GM12865 (cell line): ENCODE measurements around the gene SENP6.

Experiments used
- DNase-seq: peaks from one replicate; pipeline ENCODE4 v3.0.0; 2010; ENCODE audit warnings: low read depth
- H3K4me3 ChIP-seq: 2 replicates; pipeline ENCODE4 v1.5.1; 2011; ENCODE audit warnings: mild to moderate bottlenecking, low read depth, low read length, control low read depth
- TF ChIP-seq, protein P1 (sequence below): IDR thresholded peaks from 2 replicates; pipeline ENCODE4 v1.5.1; 2011; ENCODE audit warnings: low read length, control low read depth, low read depth, inconsistent platforms; ENCODE audit not compliant: insufficient read depth; ENCODE audit errors: missing control alignments

The SENP6 gene

DNA sequence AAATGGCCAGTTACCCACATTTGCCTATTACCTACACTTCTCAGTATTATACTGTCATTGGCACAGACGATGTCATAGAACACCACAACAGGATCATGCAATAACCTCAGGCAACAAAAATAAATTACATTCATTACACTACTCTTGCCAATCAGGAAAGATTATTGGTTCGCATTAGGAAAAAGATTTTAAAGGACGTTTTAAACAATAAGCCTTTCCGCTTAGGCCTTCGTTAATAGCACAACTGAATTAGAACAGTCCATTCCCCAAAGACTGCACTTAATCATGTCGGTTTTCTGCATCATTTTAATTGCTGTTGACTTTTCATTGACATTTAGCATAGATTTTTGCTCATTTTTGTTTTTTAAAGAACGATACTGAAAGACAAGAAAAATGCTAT, 912 bp upstream of the SENP6 start:
- DNase-seq, result no peak
- TF ChIP-seq, protein P1, sequence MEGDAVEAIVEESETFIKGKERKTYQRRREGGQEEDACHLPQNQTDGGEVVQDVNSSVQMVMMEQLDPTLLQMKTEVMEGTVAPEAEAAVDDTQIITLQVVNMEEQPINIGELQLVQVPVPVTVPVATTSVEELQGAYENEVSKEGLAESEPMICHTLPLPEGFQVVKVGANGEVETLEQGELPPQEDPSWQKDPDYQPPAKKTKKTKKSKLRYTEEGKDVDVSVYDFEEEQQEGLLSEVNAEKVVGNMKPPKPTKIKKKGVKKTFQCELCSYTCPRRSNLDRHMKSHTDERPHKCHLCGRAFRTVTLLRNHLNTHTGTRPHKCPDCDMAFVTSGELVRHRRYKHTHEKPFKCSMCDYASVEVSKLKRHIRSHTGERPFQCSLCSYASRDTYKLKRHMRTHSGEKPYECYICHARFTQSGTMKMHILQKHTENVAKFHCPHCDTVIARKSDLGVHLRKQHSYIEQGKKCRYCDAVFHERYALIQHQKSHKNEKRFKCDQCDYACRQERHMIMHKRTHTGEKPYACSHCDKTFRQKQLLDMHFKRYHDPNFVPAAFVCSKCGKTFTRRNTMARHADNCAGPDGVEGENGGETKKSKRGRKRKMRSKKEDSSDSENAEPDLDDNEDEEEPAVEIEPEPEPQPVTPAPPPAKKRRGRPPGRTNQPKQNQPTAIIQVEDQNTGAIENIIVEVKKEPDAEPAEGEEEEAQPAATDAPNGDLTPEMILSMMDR, result no peak
- peak overlapping the region; percentile 90 for H3K4me3 ChIP-seq

DNA sequence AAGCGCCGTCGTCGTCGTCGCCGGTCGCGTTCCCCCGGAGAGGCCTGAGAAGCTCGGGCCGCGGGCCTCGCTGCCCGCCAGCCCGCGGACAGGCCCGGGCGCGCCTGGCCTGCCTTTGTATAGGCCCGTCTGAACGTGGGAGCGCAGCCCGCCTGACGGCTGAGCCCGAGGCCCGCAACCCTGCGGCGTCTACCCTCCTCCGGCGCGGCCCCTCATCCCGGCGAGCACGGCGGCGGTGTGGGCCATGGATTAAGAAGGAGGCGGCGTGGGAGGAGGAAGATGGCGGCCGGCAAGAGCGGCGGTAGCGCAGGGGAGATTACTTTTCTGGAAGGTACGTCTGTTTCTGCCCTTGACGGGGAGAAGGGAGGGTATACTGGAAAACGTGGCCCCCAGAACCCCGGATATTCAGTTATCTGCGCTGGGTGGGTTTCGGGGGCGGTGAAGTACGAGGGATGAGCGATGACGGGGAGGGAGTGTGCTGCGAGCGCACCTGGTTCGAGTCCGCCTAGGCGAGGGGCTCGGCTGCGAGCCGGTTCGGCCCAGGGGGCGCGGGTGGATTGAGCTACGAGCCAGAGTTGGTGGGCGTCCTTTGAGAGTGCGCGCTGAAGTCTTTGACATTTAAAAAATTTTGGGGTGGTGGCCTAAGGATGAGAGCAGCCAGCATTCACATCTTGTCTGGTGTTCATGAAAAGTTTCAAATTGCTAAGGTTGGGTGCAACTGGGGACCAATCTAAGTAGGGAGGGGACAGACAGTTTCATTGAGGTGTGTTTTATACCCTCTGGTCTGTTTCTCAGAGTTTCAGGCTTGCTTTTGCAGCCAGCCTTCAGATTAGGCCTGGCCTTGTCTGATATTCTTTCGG, 796 bp downstream of the SENP6 start:
- H3K4me3 ChIP-seq, result peak overlapping the region; percentile 90
- DNase-seq, result peak; percentile 62
- TF ChIP-seq, protein P1, result no peak

DNA sequence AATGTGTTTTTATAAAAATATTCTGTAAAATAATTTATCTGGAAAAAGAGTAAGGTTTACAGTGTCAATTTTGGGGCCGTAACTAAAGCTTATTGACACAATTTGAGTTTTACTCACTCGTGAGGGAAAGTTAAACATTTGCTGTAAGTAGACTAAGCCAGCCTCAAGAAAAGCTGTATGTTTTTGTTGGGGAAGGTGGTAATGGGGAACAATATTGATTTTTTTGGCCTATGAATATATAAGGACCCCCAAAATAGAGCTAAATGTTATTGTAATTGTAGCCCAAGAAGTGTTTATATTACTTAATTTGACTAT, 1.4 kb downstream of the SENP6 start:
- peak overlapping the region; percentile 90 for H3K4me3 ChIP-seq
- DNase-seq, result no peak
- TF ChIP-seq, protein P1, result no peak

DNA sequence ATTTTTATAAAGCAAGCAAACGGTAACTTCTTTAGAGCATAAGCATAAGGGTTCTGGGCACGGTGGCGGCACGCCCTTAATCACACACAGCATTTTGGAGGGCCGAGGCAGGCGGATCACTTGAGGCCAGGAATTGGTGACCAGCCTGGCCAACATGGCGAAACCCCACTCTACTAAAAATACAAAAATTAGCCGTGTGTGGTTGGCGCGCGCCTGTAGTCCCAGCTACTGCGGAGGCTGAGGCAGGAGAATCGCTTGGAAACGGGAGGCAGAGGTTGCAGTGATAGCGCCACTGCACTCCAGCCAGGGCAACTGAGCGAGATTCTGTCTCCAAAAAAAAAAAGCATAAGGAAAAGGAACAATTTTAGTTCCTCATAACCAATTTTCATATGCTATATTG, 2.6 kb downstream of the SENP6 start:
- no peak for DNase-seq
- TF ChIP-seq, protein P1, result no peak
- H3K4me3 ChIP-seq, result no peak overlapping the region; the same call in 1 of the 2 replicates

DNA sequence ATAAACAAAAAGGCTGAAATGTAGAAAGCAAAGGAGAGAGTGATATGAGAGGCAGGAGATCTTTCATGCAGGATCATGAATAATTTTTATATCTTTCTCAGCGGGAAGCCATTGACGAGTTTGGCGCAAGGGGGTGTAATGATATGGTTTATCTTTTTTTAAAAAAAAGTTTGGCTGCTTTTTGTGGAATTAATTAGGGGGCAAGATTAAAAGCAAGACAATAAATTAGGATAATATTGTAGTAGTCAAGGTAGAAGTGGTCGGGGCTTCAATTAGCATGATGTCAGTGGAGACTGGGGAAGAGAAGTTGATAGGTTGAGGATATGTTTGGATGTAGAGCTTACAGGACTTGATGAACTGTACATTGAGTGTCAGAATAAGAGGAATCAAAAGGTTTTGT, 4.0 kb downstream of the SENP6 start:
- TF ChIP-seq, protein P1, result no peak
- no peak overlapping the region for H3K4me3 ChIP-seq
- no peak for DNase-seq

DNA sequence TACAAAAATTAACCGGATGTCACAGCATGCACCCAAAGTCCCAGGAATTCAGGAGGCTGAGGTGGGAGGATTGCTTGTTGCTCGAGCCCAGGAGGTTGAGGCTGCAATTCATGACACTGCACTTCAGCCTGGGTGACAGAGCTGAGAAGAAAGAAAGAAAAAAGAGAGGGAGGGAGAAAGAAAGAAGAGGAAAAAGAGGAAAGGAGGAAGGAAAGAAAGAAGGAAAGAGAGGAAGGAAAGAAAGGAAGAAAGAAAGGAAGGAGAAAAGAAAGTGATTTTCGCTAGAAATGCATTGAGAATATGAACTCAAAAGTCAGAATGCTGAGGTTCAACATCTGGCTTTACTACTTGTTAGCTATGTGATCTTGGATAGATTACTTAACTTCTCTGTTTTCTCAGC, 6.6 kb downstream of the SENP6 start:
- TF ChIP-seq, protein P1, result no peak

More for the DNA sequence above, 6.6 kb downstream of the SENP6 start:
- no peak overlapping the region for H3K4me3 ChIP-seq
- DNase-seq, result no peak
